HG02884 (cell line): ENCODE data around the gene SNX14.
"Not testable (repeated sequence)": the region's sequence is repeated elsewhere in the genome, so short reads cannot be mapped to it uniquely, and the experiment has no call there.

Experiments
- ATAC-seq: cut with Tn5 transposase; IDR thresholded peaks from one replicate; pipeline ENCODE4 v1.9.1; 2021; ENCODE audit warnings: mild to moderate bottlenecking, moderate library complexity; ENCODE audit not compliant: unreplicated experiment

Gene SNX14

GRCh38 chr6:85585741-85586140 is 7.9 kb downstream of the SNX14 start:
- ATAC-seq = no peak

- ATAC-seq = not testable (repeated sequence)
These were observed 10.8 kb downstream of the SNX14 start for GRCh38 chr6:85582832-85583231.

GRCh38 chr6:85581572-85581971 is 12.1 kb downstream of the SNX14 start:
- no peak for ATAC-seq

GRCh38 chr6:85580878-85581267 is 12.8 kb downstream of the SNX14 start:
- peak; percentile 94 for ATAC-seq

- ATAC-seq = no peak
These were observed 13.4 kb downstream of the SNX14 start for GRCh38 chr6:85580118-85580877.

GRCh38 chr6:85579581-85579980 is 14.1 kb downstream of the SNX14 start:
- ATAC-seq = no peak

- no peak for ATAC-seq
These were observed 17.2 kb downstream of the SNX14 start for GRCh38 chr6:85576476-85576875.

GRCh38 chr6:85574932-85575598 is 18.6 kb downstream of the SNX14 start:
- no peak for ATAC-seq

GRCh38 chr6:85569323-85569722 is 24.3 kb downstream of the SNX14 start:
- ATAC-seq = no peak

GRCh38 chr6:85568411-85568810 is 25.2 kb downstream of the SNX14 start:
- ATAC-seq = no peak

GRCh38 chr6:85565736-85566135 is 27.9 kb downstream of the SNX14 start:
- no peak for ATAC-seq

- not testable (repeated sequence) for ATAC-seq
These were observed 29.4 kb downstream of the SNX14 start for GRCh38 chr6:85564223-85564622.

- no peak for ATAC-seq
These were observed 31.8 kb downstream of the SNX14 start for GRCh38 chr6:85561750-85562357.

GRCh38 chr6:85556992-85557668 is 36.5 kb downstream of the SNX14 start:
- ATAC-seq = no peak

- no peak for ATAC-seq
These were observed 41.0 kb downstream of the SNX14 start for GRCh38 chr6:85552652-85553051.

- ATAC-seq = no peak
These were observed 42.4 kb downstream of the SNX14 start for GRCh38 chr6:85551264-85551663.

- no peak for ATAC-seq
These were observed 45.9 kb downstream of the SNX14 start for GRCh38 chr6:85547719-85548118.

GRCh38 chr6:85544776-85545175 is 48.9 kb downstream of the SNX14 start:
- ATAC-seq = no peak

GRCh38 chr6:85537055-85537494 is 56.6 kb downstream of the SNX14 start:
- no peak for ATAC-seq

GRCh38 chr6:85524281-85524680 is 69.4 kb downstream of the SNX14 start:
- ATAC-seq = not testable (repeated sequence)

- no peak for ATAC-seq
These were observed 77.5 kb downstream of the SNX14 start for GRCh38 chr6:85516168-85516567.
